Endodermal cell (in vitro differentiated cells): ENCODE data around the gene NSMCE1. TPM values are rescaled to one million over a fixed set of nuclear protein-coding genes. Genes with fewer than 3 reads are reported as not detected.
"Not testable (repeated sequence)": the region's sequence is repeated elsewhere in the genome, so short reads cannot be mapped to it uniquely, and the experiment has no call there.

ENCODE experiments used
- DNase-seq: peaks from one replicate; pipeline ENCODE4 v3.0.0-alpha.2; 2017
- H3K27ac ChIP-seq: 2 replicates; pipeline ENCODE4 v1.5.1; 2013; ENCODE audit warnings: mild to moderate bottlenecking, low read depth, low read length, moderate library complexity
- H3K27me3 ChIP-seq: 2 replicates; pipeline ENCODE4 v1.6.1; 2013; ENCODE audit warnings: mild to moderate bottlenecking, low read length, moderate library complexity; ENCODE audit not compliant: insufficient read depth, control insufficient read depth, poor library complexity, severe bottlenecking
- H3K36me3 ChIP-seq: 2 replicates; pipeline ENCODE4 v1.7.0; 2013; ENCODE audit warnings: mild to moderate bottlenecking, low read length, moderate library complexity; ENCODE audit not compliant: control insufficient read depth, insufficient read depth
- H3K4me1 ChIP-seq: one replicate; pipeline ENCODE4 v1.7.0; 2013; ENCODE audit warnings: low read length; ENCODE audit not compliant: control insufficient read depth, insufficient read depth
- H3K4me3 ChIP-seq: 2 replicates; pipeline ENCODE4 v1.5.1; 2013; ENCODE audit warnings: mild to moderate bottlenecking, low read length, moderate library complexity
- H3K9ac ChIP-seq: 2 replicates; pipeline ENCODE4 v1.6.1; 2013; ENCODE audit warnings: mild to moderate bottlenecking, low read length, moderate library complexity; ENCODE audit not compliant: poor library complexity, severe bottlenecking; ENCODE audit errors: extremely low read depth
- H3K9me3 ChIP-seq: 2 replicates; pipeline ENCODE4 v1.6.1; 2013; ENCODE audit warnings: mild to moderate bottlenecking, low read length, moderate library complexity; ENCODE audit not compliant: control insufficient read depth
- H3K27ac Mint-ChIP-seq: 2 replicates; pipeline ENCODE4 v1.8.0; 2020; ENCODE audit warnings: mixed read lengths
- H3K27me3 Mint-ChIP-seq: 2 replicates; pipeline ENCODE4 v1.8.0; 2021; ENCODE audit warnings: mild to moderate bottlenecking, mixed read lengths; ENCODE audit not compliant: insufficient read depth
- H3K36me3 Mint-ChIP-seq: 2 replicates; pipeline ENCODE4 v1.8.0; 2020; ENCODE audit warnings: low read depth, mixed read lengths
- H3K4me1 Mint-ChIP-seq: 2 replicates; pipeline ENCODE4 v1.8.0; 2020; ENCODE audit warnings: mixed read lengths
- H3K4me3 Mint-ChIP-seq: 2 replicates; pipeline ENCODE4 v1.8.0; 2020; ENCODE audit warnings: mild to moderate bottlenecking, moderate library complexity, mixed read lengths
- H3K9me3 Mint-ChIP-seq: 2 replicates; pipeline ENCODE4 v1.8.0; 2020; ENCODE audit warnings: mild to moderate bottlenecking, mixed read lengths
- WGBS, 2 experiments: methylation state at CpG; one replicate each; pipeline versions ENCODE4 v1.1.5 to v1.1.7; 2013; ENCODE audit warnings: missing lambda C conversion rate in 2 of 2, mixed read lengths in 1 of 2; ENCODE audit not compliant: insufficient coverage in 1 of 2, insufficient read length in 1 of 2; 5-methylcytosine and 5-hydroxymethylcytosine counted together
- total RNA-seq, 2 donors: library from RNA; stranded (reverse); fragmentation: NEBNext Ultra II Directional in 1 of 2; extraction: Animal tissue kit (Norgen Biotek cat#: 25700) in 1 of 2; gene quantifications; 2 replicates in 1 of 2; 3 replicates in 1 of 2; pipeline ENCODE4 v1.2.1, GENCODE V29; 2021
- TF ChIP-seq, protein P1 (sequence below): fragments of 200-600 bp; sonication (generic); conservative IDR thresholded peaks from 2 replicates; pipeline ENCODE4 v1.5.0; 2021; ENCODE audit warnings: antibody characterized with exemption, mild to moderate bottlenecking

The NSMCE1 gene
- total RNA-seq, 2 donors from 2014 or later = 22.3 to 22.4 TPM

DNA sequence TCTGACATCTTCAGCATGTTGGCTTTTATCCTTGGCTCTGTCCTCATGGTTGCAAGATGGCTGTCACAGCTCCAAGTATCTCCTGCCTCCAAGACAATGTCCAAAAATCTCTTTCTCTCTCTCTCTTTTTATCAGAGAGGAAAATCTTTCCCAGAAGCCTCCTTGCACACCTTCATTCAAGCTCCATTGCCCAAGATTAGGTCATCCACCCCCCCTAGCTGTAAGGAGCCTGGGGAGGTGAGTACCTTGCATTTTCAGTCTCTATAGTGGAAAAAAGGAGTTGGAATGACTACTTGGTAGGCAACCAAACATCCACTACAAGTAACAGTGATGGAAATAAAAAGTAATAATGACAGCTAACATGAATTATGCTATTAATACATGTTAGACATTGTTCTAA lies 22.0 kb upstream of the NSMCE1 start:
- Histone ChIP-seq H3K4me1 (no peaks in the 10 kb centered on the region), H3K27me3 (no peaks in the 10 kb centered on the region), H3K36me3 (no peaks in the 10 kb centered on the region), H3K9me3 (no peaks in the 10 kb centered on the region), H3K27ac (no peak overlapping the region), H3K4me3 (no peak overlapping the region), H3K9ac (no peak overlapping the region)
- no peaks in the 10 kb centered on the region for H3K9me3 Mint-ChIP-seq
- TF ChIP-seq, protein P1, sequence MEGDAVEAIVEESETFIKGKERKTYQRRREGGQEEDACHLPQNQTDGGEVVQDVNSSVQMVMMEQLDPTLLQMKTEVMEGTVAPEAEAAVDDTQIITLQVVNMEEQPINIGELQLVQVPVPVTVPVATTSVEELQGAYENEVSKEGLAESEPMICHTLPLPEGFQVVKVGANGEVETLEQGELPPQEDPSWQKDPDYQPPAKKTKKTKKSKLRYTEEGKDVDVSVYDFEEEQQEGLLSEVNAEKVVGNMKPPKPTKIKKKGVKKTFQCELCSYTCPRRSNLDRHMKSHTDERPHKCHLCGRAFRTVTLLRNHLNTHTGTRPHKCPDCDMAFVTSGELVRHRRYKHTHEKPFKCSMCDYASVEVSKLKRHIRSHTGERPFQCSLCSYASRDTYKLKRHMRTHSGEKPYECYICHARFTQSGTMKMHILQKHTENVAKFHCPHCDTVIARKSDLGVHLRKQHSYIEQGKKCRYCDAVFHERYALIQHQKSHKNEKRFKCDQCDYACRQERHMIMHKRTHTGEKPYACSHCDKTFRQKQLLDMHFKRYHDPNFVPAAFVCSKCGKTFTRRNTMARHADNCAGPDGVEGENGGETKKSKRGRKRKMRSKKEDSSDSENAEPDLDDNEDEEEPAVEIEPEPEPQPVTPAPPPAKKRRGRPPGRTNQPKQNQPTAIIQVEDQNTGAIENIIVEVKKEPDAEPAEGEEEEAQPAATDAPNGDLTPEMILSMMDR = no peak
- H3K4me3 Mint-ChIP-seq = no peak overlapping the region
- no peaks in the 10 kb centered on the region for H3K4me1 Mint-ChIP-seq
- DNase-seq = no peak
- no peaks in the 10 kb centered on the region for H3K27me3 Mint-ChIP-seq
- H3K27ac Mint-ChIP-seq = no peak overlapping the region
- H3K36me3 Mint-ChIP-seq = no peaks in the 10 kb centered on the region

DNA sequence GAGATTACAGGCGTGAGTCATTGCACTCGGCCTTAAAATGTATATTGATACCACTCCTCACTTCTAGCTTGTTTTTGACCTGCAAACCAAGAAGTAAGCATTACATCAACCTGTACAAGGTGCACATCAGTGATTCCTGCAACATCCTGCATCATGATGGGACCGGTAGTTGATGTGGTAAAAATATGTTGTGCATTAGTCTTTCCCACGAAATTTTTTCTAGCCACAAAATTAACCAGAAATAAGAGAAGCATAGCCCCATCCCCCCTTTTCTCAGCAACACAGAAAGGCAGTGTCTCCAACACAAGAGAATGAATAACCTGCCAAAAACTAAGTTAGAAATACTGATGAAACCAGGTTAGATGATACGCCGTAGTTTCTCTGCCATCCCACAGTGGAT lies 21.1 kb upstream of the NSMCE1 start:
- TF ChIP-seq, protein P1 = no peak
- H3K27me3 Mint-ChIP-seq = no peaks in the 10 kb centered on the region

DNA sequence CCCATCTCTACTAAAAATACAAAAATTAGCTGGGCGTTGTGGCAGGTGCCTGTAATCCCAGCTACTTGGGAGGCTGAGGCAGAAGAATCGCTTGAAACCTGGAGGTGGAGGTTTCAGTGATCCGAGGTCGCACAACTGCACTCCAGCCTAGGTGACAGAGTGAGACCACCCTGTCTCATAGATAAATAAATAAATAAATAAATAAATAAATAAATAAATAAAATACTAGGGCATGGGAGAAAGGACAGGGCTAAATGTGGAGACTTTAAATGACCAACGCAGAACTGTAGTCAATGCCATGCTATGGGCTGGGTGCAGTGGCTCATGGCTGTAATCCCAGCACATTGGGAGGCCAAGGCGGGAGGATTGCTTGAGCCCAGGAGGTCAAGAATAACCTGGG lies 19.7 kb upstream of the NSMCE1 start:
- 77 to 100% methylated on average over 1 to 6 of the region's 6 CpGs for WGBS, 2 experiments
- not testable (repeated sequence) for H3K4me3 Mint-ChIP-seq, H3K27ac ChIP-seq, H3K27me3 ChIP-seq, H3K36me3 Mint-ChIP-seq, H3K9ac ChIP-seq, H3K27me3 Mint-ChIP-seq, DNase-seq, H3K36me3 ChIP-seq, H3K9me3 Mint-ChIP-seq, H3K9me3 ChIP-seq, H3K27ac Mint-ChIP-seq, H3K4me1 ChIP-seq, H3K4me3 ChIP-seq, H3K4me1 Mint-ChIP-seq

More for the DNA sequence above, 21.1 kb upstream of the NSMCE1 start:
- Histone ChIP-seq H3K9me3 (no peaks in the 10 kb centered on the region), H3K9ac (no peak overlapping the region), H3K36me3 (no peaks in the 10 kb centered on the region), H3K27me3 (no peaks in the 10 kb centered on the region), H3K27ac (no peak overlapping the region), H3K4me3 (no peak overlapping the region), H3K4me1 (no peaks in the 10 kb centered on the region)
- Mint-ChIP-seq H3K36me3 (no peaks in the 10 kb centered on the region), H3K4me3 (no peak overlapping the region), H3K9me3 (no peaks in the 10 kb centered on the region), H3K4me1 (no peaks in the 10 kb centered on the region), H3K27ac (no peak overlapping the region)
- 87 to 89% methylated on average over 4 to 5 of the region's 6 CpGs for WGBS, 2 experiments
- DNase-seq = no peak

DNA sequence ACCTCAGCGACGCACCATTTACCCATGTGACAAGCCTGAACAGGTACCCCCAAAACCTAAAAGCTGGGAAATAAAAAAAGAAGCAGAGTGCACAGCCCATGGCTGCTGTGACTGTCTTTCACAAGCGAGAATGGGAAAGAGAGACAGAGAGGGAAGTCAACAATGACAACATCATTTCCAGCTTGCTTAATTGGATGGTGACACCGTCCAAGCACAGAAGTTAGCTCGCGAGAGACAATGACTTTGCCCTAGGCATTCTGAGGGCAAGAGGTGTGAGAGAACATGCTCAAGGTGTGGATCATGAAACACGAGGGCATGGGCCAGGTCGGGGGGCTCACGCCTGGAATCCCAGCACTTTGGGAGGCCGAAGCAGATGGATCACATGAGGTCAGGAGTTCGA lies 19.3 kb upstream of the NSMCE1 start:
- Histone ChIP-seq H3K27me3 (no peaks in the 10 kb centered on the region), H3K4me3 (no peak overlapping the region), H3K36me3 (no peaks in the 10 kb centered on the region), H3K9me3 (no peaks in the 10 kb centered on the region), H3K27ac (no peak overlapping the region), H3K9ac (no peak overlapping the region), H3K4me1 (no peaks in the 10 kb centered on the region)
- Mint-ChIP-seq H3K9me3 (no peaks in the 10 kb centered on the region), H3K27ac (no peak overlapping the region), H3K36me3 (no peaks in the 10 kb centered on the region), H3K4me1 (no peaks in the 10 kb centered on the region), H3K4me3 (no peak overlapping the region), H3K27me3 (no peaks in the 10 kb centered on the region)
- DNase-seq = no peak
- TF ChIP-seq, protein P1 = no peak
- 90 to 96% methylated on average over 9 to 11 of the region's 11 CpGs for WGBS, 2 experiments
